C4-2B (cell line): ENCODE data around the gene RASAL1.

ENCODE experiments used
- H3K27ac ChIP-seq: fragments of 450-650 bp; 2 replicates; pipeline ENCODE4 v1.5.1; 2017
- CTCF ChIP-seq: fragments of 450-650 bp; conservative IDR thresholded peaks from 2 replicates; pipeline ENCODE4 v1.5.1; 2017; ENCODE audit warnings: mild to moderate bottlenecking
- ZFX ChIP-seq: fragments of 450-650 bp; IDR thresholded peaks from 2 replicates; pipeline ENCODE4 v1.6.1; 2017

Gene RASAL1

GRCh38 chr12:113133036-113133435 lies 2.5 kb downstream of the RASAL1 start:
- TF ChIP-seq ZFX = no peak
- no peak for TF ChIP-seq CTCF
- H3K27ac ChIP-seq = no peak overlapping the region

GRCh38 chr12:113131556-113131955 lies 4.0 kb downstream of the RASAL1 start:
- no peak for TF ChIP-seq ZFX
- no peak for TF ChIP-seq CTCF
- no peak overlapping the region for H3K27ac ChIP-seq

- no peak overlapping the region for H3K27ac ChIP-seq
- no peak for TF ChIP-seq ZFX
- peak; percentile 21 for TF ChIP-seq CTCF
Measured at GRCh38 chr12:113130457-113131135, 5.0 kb downstream of the RASAL1 start.

- no peak overlapping the region for H3K27ac ChIP-seq
- TF ChIP-seq ZFX (no peak), CTCF (no peak)
Measured at GRCh38 chr12:113129664-113130456, 5.7 kb downstream of the RASAL1 start.

GRCh38 chr12:113128802-113129663 lies 6.5 kb downstream of the RASAL1 start:
- TF ChIP-seq CTCF (no peak), ZFX (no peak)

GRCh38 chr12:113127791-113128199 lies 7.8 kb downstream of the RASAL1 start:
- no peak for TF ChIP-seq ZFX
- no peak for TF ChIP-seq CTCF
- no peak overlapping the region for H3K27ac ChIP-seq

More at GRCh38 chr12:113128802-113129663, 6.5 kb downstream of the RASAL1 start:
- no peak overlapping the region for H3K27ac ChIP-seq
